ENCODE data around the gene ZFP64.

DNA sequence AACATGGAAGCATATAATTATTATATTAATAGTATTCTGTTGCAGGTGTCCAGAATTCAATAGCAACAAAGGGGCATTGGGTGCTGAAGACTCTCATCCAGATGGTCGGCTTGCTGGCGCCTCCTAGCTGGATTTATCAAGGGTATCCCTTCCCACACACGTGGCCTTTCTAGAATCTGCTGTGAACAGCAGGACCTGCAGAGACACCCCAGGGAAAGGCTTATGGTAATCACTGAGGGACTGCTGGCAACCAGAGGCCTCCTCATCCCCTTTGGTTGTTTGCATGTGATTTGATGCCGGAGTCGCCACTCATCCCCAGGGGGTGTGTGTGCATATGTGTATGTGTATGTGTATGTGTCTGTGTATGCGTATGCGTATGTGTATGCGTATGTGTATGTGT lies 20.6 kb downstream of the ZFP64 start:
- TF ChIP-seq, protein P1, sequence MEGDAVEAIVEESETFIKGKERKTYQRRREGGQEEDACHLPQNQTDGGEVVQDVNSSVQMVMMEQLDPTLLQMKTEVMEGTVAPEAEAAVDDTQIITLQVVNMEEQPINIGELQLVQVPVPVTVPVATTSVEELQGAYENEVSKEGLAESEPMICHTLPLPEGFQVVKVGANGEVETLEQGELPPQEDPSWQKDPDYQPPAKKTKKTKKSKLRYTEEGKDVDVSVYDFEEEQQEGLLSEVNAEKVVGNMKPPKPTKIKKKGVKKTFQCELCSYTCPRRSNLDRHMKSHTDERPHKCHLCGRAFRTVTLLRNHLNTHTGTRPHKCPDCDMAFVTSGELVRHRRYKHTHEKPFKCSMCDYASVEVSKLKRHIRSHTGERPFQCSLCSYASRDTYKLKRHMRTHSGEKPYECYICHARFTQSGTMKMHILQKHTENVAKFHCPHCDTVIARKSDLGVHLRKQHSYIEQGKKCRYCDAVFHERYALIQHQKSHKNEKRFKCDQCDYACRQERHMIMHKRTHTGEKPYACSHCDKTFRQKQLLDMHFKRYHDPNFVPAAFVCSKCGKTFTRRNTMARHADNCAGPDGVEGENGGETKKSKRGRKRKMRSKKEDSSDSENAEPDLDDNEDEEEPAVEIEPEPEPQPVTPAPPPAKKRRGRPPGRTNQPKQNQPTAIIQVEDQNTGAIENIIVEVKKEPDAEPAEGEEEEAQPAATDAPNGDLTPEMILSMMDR (IDR thresholded peaks at IDR 0.05): no peak
- no peak for TF ChIP-seq EP300 (IDR thresholded peaks at IDR 0.05)
